Stimulated activated CD4-positive, alpha-beta T cell treated with anti-CD3 and anti-CD28 coated beads, Interleukin-4, amount 100 ng/mL, for 4 hours (primary cell): ENCODE data around the gene DGAT2L6.

Experiments used
- DNase-seq, 2 experiments: peaks; one replicate each; pipeline ENCODE4 v3.0.0-alpha.2; 2020

Gene DGAT2L6, protein sequence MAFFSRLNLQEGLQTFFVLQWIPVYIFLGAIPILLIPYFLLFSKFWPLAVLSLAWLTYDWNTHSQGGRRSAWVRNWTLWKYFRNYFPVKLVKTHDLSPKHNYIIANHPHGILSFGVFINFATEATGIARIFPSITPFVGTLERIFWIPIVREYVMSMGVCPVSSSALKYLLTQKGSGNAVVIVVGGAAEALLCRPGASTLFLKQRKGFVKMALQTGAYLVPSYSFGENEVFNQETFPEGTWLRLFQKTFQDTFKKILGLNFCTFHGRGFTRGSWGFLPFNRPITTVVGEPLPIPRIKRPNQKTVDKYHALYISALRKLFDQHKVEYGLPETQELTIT

DNA sequence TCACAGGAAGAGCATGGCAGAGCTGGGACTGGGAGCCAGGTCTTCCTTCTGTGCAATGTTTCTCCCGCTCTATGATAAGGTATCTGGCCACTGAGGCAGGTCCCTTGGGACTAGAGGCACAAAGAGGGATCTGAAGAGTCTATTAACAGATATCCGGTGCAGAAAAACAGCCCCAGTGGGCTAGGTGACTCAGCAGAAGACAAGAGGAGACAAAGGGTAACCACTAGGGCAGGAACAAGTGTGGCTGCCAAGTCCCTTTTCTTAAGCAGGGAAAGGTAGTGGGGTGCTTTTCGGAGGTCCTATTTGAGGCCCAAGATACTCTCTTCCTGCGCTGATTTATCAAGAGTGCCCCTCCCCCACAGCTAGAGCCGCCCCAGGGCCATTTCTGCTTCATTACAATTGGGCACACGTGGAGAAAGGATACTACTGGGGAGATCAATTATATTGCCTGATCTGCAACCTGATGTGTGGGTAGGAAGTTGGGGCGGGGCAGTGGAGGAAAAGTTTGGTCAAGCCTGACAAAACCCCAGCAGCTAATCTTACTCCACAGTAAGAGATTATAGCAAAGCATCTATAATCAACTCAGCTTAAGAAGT lies at the start of gene DGAT2L6:
Gene DGAT2L6 (plus strand): TSS at position 546 of the 596 bp plus-strand sequence. CDS start 100 bp downstream, outside the sequence.
- no peak for DNase-seq

GRCh38 chrX:70128071-70128470 lies 49.2 kb upstream of the DGAT2L6 start:
- DNase-seq, result no peak

GRCh38 chrX:70129816-70130215 lies 47.5 kb upstream of the DGAT2L6 start:
- DNase-seq, result no peak

GRCh38 chrX:70132224-70132623 lies 45.1 kb upstream of the DGAT2L6 start:
- no peak for DNase-seq

DNA sequence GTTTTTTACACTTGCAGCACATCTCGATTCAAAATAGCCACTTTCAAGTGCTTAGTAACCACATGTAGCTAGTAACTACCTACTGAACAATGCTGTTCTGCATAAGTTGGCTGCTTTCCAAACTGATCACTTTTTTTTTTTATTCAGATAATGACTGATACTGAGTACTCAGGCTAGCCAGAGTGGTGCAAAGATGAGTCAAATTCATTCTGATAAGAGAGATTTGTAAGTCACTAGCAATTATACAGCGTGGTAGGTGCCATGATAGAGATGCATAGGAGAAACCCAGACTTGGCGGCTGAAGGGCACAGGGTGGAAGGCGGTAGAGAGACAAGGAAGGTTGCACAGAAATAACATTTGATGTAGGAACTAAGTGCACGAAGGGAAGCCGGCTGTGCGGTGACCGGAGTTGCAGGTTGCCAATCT lies 44.4 kb upstream of the DGAT2L6 start:
- DNase-seq, result no peak

DNA sequence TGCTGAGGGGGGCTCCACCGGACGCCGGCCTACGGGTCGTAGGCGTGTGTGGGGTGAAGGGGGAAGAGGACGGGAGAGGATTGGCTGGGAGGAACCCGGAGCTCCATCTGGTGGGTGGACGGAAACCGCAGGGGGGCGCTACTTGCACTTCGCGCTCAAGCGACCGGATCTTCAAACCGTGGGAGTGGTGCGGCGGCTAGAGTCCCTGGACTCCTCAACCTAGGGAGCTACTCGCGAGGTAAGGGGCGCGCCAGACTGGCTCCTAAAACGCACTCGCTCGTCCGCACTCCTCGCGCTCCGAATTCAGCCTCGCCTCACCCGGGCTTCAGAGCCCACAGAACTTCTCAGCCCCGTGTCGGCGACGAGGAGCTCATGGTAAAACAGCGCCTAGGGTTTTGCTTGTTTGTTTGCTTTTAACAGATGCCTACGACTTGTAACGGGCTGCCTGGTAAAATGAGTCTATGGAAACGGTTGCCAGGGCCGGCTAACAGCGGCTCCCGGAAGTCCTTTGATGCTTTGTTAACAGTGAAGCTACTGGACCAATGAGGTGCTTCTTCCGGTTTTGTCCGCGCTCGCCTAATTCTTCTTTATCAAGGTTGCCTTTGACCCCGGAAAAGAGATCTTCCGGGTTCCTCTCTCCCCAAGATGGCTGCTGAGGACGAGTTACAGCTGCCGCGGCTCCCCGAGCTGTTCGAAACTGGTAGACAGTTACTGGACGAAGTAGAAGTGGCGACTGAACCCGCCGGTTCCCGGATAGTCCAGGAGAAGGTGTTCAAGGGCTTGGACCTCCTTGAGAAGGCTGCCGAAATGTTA lies 43.8 kb upstream of the DGAT2L6 start, which contains the start of gene IGBP1:
Gene IGBP1 (plus strand): TSS at position 145 of the 813 bp plus-strand sequence. CDS start 501 bp downstream, at position 646.
- DNase-seq, result peak; percentile 49 to 78

- no peak for DNase-seq
Observed at GRCh38 chrX:70134116-70134477, 43.2 kb upstream of the DGAT2L6 start.

DNA sequence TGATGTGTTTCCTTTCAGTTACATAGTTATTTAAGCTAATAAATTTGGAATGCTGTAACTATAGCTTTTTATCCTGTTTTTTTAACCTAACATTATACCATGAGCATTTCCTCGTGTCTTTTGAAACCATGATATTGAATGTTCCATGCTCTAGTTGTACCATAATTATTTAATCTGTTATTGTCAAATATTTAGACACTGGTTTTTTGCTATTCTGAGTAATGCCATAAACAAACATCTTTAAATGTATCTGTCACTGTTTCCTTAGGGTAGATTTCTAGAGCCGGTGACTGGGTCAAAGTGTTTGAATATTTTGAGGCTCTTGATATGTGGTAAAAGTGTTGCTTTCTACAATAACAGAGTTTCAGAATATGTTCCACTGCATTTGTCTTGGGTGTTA lies 38.7 kb upstream of the DGAT2L6 start:
- no peak for DNase-seq

DNA sequence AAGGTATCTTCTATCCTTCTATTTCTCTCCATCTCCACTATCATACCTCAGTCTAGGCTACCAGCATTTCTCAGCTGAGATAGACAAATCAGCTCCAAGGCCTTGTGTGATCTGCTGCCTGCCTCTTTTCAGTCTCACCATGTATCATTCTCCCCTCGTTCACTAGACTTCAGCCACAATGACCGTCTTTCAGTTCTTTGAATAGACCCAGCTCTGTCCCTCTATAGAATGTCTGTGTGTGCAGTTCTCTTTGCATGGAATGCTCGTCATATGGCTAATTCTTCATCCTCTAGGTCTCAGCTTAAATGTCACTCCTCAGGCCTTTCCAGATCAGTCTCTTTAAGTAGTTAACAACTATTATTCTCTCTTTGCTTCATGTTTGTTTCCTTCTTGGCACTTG lies 37.5 kb upstream of the DGAT2L6 start:
- no peak for DNase-seq

- no peak for DNase-seq
Observed at GRCh38 chrX:70141373-70141772, 35.9 kb upstream of the DGAT2L6 start.

GRCh38 chrX:70166601-70167590 lies 10.4 kb upstream of the DGAT2L6 start:
- DNase-seq, result no peak

DNA sequence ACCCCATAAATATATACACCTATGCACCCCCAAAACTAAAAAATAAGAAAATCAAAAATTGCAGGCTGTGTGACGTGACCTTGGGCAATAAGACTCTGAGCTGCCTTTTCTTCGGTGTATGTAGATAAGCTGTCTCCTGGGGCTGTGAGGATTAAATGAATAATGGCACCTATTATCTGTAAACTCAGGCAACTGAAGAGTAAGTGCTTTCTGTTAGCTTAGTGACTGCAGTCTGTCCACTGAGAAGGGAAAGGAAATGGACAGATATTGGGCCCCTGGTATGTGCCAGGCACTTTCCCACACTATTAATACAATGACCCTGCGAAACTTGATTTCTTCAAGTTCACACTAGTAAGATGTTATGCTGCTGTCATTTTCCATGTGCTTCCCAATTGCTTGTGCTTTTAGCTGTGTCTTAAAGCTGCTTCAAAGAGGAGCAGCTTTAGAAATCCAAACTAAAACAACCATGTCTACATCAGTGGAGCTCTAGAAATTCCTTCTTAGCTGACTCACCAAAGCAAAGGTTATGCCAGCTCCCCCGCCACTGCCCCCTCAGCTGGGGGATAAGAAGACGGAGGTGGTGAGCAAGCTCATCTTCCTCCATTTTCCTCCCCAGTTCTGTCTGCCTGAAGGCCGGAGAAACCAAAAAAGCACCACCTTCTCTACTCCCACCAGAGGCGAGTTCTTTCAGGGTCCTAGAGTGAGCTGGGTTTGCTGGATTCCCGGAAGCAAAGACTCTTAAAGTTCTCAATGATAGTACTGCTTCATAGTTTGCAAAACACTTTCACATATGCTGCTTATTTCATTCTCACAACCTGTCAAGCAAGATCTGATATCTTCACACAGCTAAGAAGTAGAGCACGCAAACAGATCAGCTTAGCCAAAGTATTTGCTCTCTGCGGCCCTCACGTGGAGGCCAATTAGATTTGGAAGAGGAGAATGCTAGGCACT lies 8.8 kb upstream of the DGAT2L6 start:
- DNase-seq, result no peak

- DNase-seq, result no peak
Observed at GRCh38 chrX:70169281-70169680, 8.0 kb upstream of the DGAT2L6 start.

GRCh38 chrX:70171624-70172023 lies 5.7 kb upstream of the DGAT2L6 start:
- DNase-seq, result no peak

DNA sequence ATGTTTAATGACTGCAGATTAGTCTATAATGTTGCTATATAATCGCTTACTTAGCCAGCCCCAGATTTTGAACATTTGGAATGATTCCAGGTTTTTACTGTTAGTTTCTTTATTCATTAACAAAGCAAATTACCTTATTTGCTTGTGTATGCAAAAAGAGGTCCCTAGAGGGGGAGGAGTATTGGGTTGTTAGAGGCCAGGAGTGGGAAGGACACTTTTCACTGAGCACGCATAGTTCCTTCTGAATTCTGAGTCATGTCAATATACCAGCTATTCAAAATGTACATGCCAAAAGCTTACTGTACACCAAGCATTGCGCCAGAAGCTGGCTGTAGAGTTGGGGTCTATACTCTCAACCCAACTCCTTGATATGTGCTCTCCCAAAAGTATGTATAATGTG lies 5.1 kb upstream of the DGAT2L6 start:
- no peak for DNase-seq

- DNase-seq, result no peak
Observed at GRCh38 chrX:70172964-70173363, 4.3 kb upstream of the DGAT2L6 start.

GRCh38 chrX:70174754-70175153 lies 2.5 kb upstream of the DGAT2L6 start:
- no peak for DNase-seq

DNA sequence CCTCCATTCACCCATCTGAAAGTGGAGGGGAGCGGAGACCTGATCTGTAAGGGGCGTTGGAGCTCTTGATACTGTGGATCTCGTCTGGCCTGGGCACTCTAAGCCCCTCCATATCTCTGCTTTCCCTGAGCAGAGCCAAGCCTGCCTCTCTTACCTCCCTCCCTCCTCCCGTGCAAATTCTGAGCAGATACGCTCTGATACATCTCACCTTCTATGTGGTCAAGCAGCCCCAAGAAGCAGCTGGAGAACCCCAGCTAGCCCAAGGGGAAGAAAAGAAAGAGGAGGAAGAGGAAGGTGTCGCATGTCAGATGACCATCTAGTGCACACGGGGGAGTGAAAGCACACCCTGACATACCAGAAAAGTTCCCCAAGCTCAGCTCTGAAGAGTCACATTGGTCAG lies 1.9 kb upstream of the DGAT2L6 start:
- DNase-seq, result no peak

GRCh38 chrX:70183091-70183490 lies 5.8 kb downstream of the DGAT2L6 start:
- DNase-seq, result no peak

DNA sequence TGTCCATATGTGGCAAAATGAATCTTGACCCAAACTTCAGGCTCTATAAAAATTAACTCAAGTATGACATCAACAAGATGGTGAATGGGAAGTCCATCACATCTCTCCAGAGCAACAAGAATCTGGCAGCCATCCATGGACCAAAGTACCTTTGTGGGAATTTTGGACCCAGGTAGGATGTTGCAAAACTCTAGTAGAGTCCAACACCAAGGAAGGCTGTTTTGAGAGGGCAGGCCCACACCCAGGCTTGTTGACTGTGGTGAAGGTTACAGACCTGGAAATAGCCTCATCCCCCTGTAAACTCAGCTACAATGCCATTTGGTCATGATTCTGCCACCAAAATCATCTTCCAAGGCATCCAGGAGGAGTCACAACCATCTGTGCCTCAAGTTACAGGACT lies 12.9 kb downstream of the DGAT2L6 start:
- no peak for DNase-seq
